Body of pancreas (tissue), 4 donors: ENCODE results near the gene ZFHX3.

Experiments used
- CTCF ChIP-seq, 7 experiments: fragments of 450-650 bp in 4 of 7; fragments of 200-600 bp in 3 of 7; sonication (generic) in 3 of 7; IDR thresholded peaks; one replicate each; pipeline ENCODE4 v1.5.1; 2016 to 2019; ENCODE audit warnings: antibody characterized with exemption in 7 of 7
- POLR2A ChIP-seq, 3 donors: fragments of 450-650 bp; IDR thresholded peaks; one replicate each; pipeline ENCODE4 v1.6.1; 2016; ENCODE audit warnings: antibody characterized with exemption in 3 of 3, mild to moderate bottlenecking in 2 of 3

GRCh38 chr16:72793017-72793416, 254.9 kb downstream of the ZFHX3 start:
- TF ChIP-seq CTCF (IDR thresholded peaks at IDR 0.05) (no peak), POLR2A (IDR thresholded peaks at IDR 0.05) (no peak)
